ENCODE measurements around the gene CD200R1. TPM values are rescaled to one million over a fixed set of nuclear protein-coding genes. Genes with fewer than 3 reads are reported as not detected.

CD200R1 gene
- total and polyA plus RNA-seq, 8 donors: 0.25 to 19.3 (median 2.2) TPM; not detected in 2

GRCh38 chr3:113018536-113019181 is 43.8 kb upstream of the CD200R1 start:
- WGBS, 5 donors: 2 to 6% (median 4%) methylated on average over 13 of the region's 13 CpGs
- H3K4me1 ChIP-seq: peaks cover 7 to 52% (median 25%) of the 10 kb centered on the region in 4 donors
- DNase-seq: peak in 1 of 2 donors; percentile 58
- H3K9me3 ChIP-seq: no peaks in the 10 kb centered on the region
- intact Hi-C loops (cut with DNase I; ENCODE audit: low total_unique reads): no loop called here
- peak overlapping the region; percentile 81 to 95 (median 88) for H3K4me3 ChIP-seq
- no peak for TF ChIP-seq POLR2AphosphoS5 (IDR thresholded peaks at IDR 0.05)
- no peak for TF ChIP-seq CTCF (IDR thresholded peaks at IDR 0.05)
- no peak for TF ChIP-seq POLR2A (IDR thresholded peaks at IDR 0.05)
- no peak for TF ChIP-seq EP300 (IDR thresholded peaks at IDR 0.05)
- peak overlapping the region; percentile 95 to 98 (median 96) for H3K27ac ChIP-seq
- peaks cover 6 to 37% (median 30%) of the 10 kb centered on the region in 4 donors for H3K36me3 ChIP-seq
- H3K27me3 ChIP-seq: no peaks in the 10 kb centered on the region

GRCh38 chr3:113013593-113013992 is 38.7 kb upstream of the CD200R1 start:
- Histone ChIP-seq H3K27me3 (no peaks in the 10 kb centered on the region), H3K4me1 (peaks cover 4 to 41% (median 22%) of the 10 kb centered on the region in 4 donors), H3K9me3 (no peaks in the 10 kb centered on the region), H3K36me3 (peaks cover 15 to 85% (median 69%) of the 10 kb centered on the region in 4 donors), H3K4me3 (no peak overlapping the region), H3K27ac (no peak overlapping the region)
- no peak for DNase-seq
- intact Hi-C loops (cut with DNase I; ENCODE audit: low total_unique reads): no loop called here
- TF ChIP-seq CTCF (IDR thresholded peaks at IDR 0.05) (no peak), POLR2A (IDR thresholded peaks at IDR 0.05) (no peak)

- peaks cover 0 to 12% (median 0%) of the 10 kb centered on the region in 4 donors for H3K4me1 ChIP-seq
- WGBS, 5 donors: 69 to 83% (median 80%) methylated on average over 3 of the region's 3 CpGs
- peaks cover 35 to 96% (median 89%) of the 10 kb centered on the region in 4 donors for H3K36me3 ChIP-seq
- no peaks in the 10 kb centered on the region for H3K27me3 ChIP-seq
- TF ChIP-seq CTCF (IDR thresholded peaks at IDR 0.05) (no peak), POLR2AphosphoS5 (IDR thresholded peaks at IDR 0.05) (peak in 1 of 3 donors; percentile 29), EP300 (IDR thresholded peaks at IDR 0.05) (no peak), POLR2A (IDR thresholded peaks at IDR 0.05) (no peak)
- H3K9me3 ChIP-seq: no peaks in the 10 kb centered on the region
- intact Hi-C loops (cut with DNase I; ENCODE audit: low total_unique reads): no loop called here
- no peak overlapping the region for H3K27ac ChIP-seq
- DNase-seq: no peak
- no peak overlapping the region for H3K4me3 ChIP-seq
These were observed 33.2 kb upstream of the CD200R1 start for GRCh38 chr3:113008117-113008516.

GRCh38 chr3:113006359-113007056 is 31.6 kb upstream of the CD200R1 start:
- no peak for DNase-seq
- H3K4me1 ChIP-seq: peaks cover 0 to 12% (median 4%) of the 10 kb centered on the region in 4 donors
- no peak overlapping the region for H3K4me3 ChIP-seq
- no peaks in the 10 kb centered on the region for H3K27me3 ChIP-seq
- TF ChIP-seq CTCF (IDR thresholded peaks at IDR 0.05) (no peak), POLR2AphosphoS5 (IDR thresholded peaks at IDR 0.05) (no peak), EP300 (IDR thresholded peaks at IDR 0.05) (no peak), POLR2A (IDR thresholded peaks at IDR 0.05) (no peak)
- H3K36me3 ChIP-seq: peaks cover 35 to 98% (median 94%) of the 10 kb centered on the region in 4 donors
- no peak overlapping the region for H3K27ac ChIP-seq
- 82 to 92% (median 87%) methylated on average over 4 of the region's 4 CpGs for WGBS, 5 donors
- H3K9me3 ChIP-seq: no peaks in the 10 kb centered on the region
- intact Hi-C loops (cut with DNase I; ENCODE audit: low total_unique reads): no loop called here
